M059J (cell line): ENCODE results near the gene CNTFR. TPM values are rescaled to one million over a fixed set of nuclear protein-coding genes. Genes with fewer than 3 reads are reported as not detected.

Source experiments
- DNase-seq: peaks from one replicate; pipeline ENCODE4 v3.0.0-alpha.2; 2012; ENCODE audit warnings: low read depth
- total RNA-seq: library from RNA; depleted of rRNA; stranded (reverse); fragments of >200 nt; shearing (Covaris generic); gene quantifications from 2 replicates; pipeline ENCODE4 v1.2.3, GENCODE V29; 2014

CNTFR gene
- total RNA-seq, 1 experiment from 2014 or later: 0.05 TPM

- no peak for DNase-seq
Observed at GRCh38 chr9:34524349-34524748, 65.2 kb downstream of the CNTFR start.

DNA sequence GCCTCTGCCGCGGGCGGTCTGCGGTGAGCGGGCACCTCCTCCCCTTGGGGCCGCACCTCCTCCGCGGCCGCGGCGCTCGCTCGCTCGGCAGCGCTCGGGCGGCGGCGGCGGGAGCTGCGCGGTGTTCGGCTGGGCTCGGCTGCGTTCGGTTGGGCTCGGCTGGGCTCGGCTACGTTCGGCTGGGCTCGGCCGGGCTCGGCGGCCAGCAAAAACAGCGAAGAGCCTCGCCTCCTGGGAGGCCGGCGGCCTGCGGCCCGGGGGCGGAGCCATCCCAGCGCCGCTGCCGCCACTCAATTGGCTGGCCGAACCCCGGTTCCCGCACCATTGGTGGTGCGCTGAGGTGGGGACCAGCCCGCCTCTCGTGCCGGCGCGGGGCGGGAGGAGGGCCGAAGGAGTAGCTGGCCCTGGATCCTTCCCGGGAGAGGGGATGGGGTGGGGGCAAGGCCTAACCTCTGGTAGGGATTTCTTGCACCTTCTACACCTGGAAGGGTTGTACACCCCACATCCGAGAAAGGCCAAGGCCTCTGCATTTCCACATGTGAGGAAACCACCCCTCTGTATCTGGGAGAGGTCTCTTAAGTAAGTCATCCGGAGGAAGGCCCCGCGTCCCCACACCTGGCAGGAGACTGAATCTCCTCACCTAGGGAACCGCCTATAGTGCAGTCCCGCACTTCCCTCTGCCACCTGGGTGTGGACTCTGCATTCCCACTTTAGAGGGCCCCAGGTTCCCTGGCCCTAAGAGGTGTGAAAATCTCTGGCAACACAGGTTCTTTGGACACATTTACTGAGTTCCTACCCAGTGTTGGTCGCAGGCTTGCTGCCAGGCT, 66.3 kb downstream of the CNTFR start, which contains the start of gene ENHO:
Gene ENHO (minus strand): TSS at position 20 of the 827 bp plus-strand sequence. CDS start 1,295 bp downstream, outside the sequence.
- DNase-seq: peak; percentile 85

GRCh38 chr9:34522091-34522887, 67.2 kb downstream of the CNTFR start:
- no peak for DNase-seq

DNA sequence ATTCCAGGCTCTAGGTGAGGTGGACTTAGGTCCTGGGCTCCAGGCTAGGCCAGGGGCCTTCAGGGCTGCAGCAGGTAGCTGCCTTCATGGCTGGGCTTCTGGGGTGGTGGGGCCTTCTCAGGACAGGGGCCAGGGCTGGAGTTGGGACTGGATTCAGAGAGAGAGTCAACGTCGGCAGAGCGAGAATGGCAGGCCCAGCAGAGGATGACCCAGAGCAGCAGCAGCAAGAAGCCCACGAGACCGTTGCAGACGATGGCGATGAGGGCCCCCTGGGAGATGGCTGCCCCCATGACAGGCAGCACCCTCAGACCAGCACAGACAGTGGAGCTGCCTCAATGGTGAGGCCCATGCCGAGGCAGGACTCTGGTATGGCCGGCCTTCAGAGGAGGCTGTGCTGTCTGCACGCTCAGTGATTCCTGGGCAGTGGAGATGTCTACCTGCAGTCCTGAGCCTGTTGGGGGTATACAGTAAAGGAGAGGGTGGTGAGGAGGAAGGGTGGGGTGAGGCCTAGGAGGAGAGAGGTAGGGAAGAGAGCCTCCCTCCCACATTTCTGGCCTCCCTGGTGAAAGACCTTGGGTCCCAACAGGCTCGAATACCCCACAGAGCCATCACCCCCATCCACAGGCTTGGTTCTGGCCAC, 68.0 kb downstream of the CNTFR start:
- DNase-seq: no peak

- no peak for DNase-seq
Observed at GRCh38 chr9:34520505-34521385, 68.8 kb downstream of the CNTFR start.

- DNase-seq: no peak
Observed at GRCh38 chr9:34520096-34520495, 69.4 kb downstream of the CNTFR start.

DNA sequence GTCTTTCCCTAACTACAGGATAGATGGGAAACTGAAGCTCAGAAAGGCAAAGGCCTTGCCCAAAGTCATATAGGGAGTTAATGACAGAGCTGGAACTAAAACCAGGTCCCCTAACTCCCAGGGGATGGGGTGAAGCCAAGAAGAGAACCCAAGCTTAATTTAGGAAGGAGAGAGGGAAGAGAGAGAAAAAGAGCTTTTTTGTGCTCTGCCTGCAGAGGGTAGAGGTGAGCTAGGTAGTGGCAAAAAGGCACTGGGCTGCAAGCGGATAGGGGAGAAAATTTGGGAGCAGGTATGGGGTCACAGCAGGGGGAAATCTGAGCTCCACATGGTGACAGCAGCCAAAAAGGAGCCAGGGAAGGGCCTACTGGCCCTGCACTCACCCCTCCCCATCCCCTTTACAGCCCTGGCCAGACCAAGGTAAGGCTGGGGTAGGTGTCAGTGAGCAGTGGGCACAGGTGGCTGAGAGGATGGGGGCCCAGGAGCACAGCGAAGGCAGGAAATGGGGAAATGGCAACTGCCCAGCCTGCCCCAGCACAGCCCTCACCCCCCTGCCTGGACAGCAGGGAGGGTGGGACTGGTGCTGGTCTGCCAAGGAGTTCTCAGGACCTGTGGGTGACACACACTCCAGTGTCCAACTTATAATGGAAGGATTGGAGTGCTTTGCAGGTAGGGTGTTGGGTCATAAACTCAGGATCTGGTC, 70.1 kb downstream of the CNTFR start:
- DNase-seq: no peak

DNA sequence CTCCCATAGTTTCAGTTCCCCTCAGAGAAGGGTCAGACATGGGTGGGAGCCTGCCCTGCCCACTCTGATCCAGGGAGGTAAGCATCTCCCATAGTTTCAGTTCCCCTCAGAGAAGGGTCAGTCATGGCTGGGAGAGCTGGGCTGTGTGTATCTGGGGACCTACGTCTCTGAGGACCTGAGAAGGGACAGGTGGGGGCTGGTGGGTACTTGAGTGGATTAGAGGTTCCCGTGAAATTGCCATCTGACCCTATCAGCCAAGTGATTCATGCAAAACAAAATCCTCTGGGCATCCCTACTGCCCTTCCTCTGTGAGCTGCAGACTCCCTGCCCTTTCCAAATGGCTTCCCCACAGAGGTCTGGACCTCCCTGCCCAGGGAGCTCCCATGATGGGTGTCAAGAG, 70.6 kb downstream of the CNTFR start:
- DNase-seq: no peak

- no peak for DNase-seq
Observed at GRCh38 chr9:34518110-34518616, 71.4 kb downstream of the CNTFR start.

DNA sequence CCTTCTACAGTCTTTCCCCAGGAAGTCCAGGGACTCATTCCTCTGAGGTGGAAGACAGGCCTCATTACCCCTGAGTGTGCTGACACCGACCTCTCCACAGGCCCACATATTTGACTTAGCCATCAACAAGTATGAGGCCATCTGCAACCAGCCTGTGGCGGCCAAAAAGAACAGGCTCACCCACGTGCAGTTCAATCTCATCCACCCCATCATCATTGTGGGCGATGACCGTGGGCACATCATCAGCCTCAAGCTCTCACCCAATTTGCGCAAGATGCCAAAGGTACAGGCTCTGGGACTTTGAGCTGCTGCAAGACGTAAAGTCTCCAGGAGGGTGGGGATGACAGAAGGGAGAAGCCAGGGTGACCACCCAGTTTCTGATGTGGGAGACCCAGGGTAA, 72.3 kb downstream of the CNTFR start:
- DNase-seq: no peak

DNA sequence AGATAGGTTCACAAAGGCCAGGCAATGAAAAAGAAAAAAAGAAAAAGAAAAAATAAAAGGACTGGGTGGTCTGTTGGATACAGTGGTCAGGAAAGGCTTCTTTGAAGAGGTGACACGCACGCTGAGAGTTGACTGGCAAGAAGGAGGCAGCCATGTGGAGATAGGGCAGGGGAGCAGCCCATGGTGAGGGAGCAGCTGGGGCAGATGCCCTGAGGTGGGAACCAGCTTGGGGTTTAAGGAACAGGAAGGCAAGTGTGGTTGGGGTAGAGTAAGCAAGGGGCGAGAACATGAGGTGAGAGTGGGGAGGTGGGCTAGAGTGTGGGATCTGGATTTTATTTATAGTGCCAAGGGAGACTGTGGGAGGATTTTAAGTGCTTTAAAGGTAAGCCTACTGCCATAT, 73.6 kb downstream of the CNTFR start:
- DNase-seq: no peak

- DNase-seq: no peak
Observed at GRCh38 chr9:34514816-34515215, 74.7 kb downstream of the CNTFR start.

- no peak for DNase-seq
Observed at GRCh38 chr9:34514401-34514800, 75.1 kb downstream of the CNTFR start.

DNA sequence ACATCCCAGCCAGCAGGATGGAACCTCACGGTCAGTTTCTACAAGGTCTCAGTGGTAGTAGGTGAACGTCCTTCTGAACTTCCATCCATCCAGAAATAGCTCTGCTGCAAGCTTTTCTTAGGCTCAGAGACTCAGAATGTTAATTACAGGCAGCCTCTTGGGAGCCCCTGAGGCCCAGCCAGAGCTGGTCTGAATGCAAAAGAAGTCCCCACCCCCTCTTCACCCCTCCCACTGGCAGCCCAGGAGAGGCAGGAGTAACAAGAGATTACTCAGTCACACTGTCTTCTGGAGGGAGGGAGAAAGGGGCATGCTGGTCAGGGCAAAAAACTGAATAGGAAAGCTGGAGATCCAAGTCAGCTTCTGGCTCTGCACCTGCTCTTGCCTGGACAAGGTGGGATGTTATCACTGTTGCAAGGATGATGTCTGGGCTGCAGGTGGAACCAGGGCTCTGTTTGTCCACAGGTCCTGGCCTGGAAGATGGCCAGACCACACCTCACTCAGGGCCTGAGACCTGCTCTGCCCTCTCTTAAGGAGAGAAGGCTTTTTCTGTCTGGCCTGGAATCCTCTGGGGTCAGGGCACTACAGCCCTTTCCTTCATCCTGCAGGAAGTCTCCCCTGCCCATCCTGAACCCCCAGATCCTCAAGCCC, 75.8 kb downstream of the CNTFR start:
- DNase-seq: peak; percentile 23

DNA sequence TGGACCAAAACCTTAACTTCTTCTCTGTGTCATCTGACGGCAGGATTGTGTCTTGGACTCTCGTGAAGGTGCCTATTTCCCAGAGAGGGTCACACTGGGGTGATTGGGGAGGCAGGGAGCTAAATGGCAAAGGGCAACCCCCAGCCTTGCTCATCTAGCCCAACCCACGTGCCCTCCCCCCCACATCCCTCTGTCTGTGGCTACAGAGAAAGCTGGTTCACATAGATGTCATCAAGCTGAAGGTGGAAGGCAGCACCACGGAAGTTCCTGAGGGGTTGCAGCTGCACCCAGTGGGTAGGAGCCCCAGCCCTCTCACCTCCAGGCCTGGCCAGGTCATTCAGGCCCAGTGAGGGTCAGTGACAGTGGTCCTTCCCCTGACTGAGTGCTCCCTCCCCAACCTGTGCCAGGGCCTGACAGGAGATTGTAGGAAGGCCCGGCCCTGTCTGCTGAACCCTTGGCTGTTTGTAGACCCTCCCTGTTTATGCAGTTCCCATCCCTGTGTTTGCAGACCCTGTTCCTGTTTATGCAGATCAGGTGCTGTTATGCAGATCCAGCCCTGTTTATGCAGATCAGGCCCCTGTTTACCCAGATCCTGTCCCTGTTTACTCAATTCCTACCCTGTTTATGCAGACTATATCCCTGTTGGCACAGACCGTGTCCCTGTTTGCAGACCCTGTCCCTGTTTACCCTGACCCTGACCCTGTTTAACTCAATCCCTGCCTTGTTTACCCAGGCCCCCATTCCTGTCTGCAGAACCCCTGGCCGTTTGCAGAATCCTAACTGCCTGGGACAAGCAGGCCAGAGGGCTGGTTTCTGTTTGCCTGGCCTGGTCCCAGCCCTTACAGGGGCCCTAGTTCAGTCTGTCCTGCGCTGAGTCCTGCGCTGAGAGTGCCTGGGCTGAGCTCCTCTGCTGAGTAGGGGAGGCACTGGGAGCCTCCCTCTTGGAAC, 77.1 kb downstream of the CNTFR start:
- DNase-seq: no peak

DNA sequence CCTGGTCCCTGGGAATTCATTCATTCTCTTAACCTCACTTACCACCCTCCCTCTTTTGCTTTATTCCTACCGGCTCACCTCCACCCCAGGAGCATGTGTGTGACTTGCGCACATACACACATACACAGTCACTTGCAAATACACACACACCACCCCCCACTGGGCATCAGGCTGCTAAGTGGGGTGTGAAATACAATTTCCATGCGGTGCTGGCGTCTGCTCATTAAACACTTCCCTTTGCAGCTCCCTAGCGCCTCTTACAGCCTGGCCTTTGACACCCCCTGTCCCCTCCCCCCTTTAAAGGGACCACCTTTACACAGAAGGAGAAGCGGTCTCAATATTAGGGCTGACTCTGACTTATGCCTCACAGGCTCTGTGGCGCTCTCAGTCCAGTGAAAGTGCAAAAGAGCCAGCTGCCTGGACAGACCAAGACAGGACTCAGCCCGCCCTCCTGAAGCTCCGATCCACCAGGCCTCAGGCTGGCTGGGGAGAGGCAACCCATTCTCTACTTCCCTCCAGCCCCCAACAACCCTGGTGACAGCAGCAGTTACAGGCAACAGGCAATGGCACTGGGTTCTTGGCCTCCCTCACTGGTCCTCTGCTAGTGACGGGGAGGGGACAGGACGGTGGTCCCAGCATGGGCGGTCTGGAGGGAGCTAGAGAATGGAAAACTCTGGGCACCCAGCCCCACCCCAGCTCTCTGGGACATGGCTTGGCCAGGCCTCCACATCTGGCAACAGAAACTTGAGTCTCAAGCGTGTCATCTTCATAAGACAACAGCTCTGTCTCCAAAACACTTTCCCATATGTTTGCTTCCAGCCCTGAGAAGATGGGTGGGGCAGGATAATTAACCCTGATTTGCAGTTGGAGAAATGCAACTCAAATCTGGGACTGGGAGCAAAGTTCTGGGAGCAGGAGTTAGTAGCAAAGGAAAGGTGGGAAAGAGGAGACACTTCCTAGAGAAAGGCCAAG, 78.7 kb downstream of the CNTFR start:
- DNase-seq: no peak

DNA sequence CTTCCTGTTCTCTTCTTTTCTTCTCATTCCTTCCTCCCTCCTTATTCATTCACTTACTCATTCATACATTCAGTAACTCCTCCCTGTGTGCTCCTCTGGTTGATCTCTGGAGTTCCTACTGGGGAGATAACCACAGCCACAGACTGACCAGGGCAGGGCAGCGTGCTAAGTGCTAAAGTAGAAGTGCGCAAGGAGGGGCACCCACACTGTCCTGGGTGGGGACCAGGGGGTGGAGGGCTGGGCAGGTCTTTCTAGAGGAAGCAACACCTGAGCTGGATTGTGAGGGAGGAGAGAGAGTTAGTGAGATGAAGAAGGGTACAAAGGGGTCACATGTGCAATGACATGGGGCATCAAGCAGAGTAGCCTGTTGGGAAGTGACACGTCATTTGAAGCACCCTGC, 80.6 kb downstream of the CNTFR start:
- DNase-seq: no peak

DNA sequence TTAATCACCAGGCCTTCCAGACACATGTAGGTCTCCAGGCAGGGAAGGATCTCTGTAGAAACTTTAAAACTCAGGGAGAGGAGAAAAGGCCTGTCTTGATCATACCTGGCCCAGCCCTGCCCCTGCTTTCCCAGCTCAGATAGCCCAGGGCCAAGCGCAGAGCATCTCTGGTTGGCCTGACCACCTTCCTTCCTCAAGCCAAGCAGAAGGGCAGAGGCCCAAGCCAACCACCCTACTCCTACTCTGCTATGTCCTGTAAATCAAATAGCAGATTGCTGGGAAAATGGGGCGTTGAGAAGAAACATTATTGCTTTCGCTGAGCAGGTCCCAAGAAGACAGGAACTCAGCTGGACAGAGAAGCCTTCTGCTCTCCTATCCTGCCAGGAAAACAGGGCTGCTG, 81.1 kb downstream of the CNTFR start:
- no peak for DNase-seq
